ENCODE results near the gene RASSF5.

RASSF5 gene

DNA sequence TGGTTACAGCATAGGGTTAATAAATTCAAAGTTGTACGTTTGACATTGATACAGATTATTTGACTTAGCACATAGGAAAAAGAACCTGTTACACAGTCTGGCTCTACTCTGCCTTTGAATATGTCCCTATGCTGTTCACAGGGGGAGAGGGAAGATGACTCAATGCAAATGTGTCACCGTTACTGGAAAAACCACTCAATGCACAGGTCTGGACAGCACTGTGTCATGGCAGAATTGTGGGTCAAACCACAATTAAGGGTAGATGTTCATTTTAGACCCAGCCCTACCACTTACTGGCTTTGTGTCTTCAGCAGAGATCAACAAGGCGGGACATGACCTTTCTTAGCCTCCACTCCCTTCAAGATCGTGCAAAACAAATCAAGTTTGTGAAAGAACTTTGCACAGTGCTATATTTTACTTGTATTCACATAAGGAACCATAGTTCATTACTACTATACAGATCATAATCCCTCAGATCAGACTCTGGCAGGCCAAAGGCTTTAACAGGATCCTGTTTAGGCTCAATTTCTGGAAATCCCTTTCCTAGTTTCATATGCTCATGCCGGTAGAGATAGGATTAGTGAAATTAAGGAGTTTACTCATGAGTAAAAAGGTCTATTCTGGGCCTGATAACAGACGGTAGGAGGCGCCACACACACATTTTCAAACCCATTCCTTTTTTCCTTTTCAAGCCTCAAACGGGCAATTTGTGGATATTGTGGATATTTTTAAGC, 82.9 kb downstream of the RASSF5 start:
- peak; percentile 96 for DNase-seq (ENCODE audit: low read depth)
- TF ChIP-seq, protein P1, sequence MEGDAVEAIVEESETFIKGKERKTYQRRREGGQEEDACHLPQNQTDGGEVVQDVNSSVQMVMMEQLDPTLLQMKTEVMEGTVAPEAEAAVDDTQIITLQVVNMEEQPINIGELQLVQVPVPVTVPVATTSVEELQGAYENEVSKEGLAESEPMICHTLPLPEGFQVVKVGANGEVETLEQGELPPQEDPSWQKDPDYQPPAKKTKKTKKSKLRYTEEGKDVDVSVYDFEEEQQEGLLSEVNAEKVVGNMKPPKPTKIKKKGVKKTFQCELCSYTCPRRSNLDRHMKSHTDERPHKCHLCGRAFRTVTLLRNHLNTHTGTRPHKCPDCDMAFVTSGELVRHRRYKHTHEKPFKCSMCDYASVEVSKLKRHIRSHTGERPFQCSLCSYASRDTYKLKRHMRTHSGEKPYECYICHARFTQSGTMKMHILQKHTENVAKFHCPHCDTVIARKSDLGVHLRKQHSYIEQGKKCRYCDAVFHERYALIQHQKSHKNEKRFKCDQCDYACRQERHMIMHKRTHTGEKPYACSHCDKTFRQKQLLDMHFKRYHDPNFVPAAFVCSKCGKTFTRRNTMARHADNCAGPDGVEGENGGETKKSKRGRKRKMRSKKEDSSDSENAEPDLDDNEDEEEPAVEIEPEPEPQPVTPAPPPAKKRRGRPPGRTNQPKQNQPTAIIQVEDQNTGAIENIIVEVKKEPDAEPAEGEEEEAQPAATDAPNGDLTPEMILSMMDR (IDR thresholded peaks at IDR 0.05; ENCODE audit: insufficient read depth, low read depth, low read length, missing control alignments), result peak; percentile 50
- H3K4me3 ChIP-seq (ENCODE audit: low read length), result no peak overlapping the region

DNA sequence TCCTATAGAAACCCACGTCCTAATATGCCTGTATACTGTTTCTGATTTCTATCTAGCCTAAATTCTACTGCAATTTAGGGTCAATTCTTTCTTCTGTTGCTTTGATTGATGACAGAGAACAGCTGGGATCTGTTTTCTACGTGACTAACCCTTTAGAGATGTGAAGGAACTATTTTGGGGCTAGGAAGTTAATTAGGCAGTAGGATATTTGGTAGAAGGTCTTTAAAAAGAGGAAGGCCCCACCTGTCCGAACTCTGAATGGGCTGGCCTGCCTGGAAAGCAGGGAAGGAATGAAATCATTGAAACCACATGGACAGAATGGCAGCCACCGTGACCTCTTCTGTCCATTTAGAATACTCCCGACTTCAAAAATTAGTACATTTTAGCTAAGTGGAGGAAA, 83.9 kb downstream of the RASSF5 start:
- TF ChIP-seq, protein P1 (IDR thresholded peaks at IDR 0.05; ENCODE audit: insufficient read depth, low read depth, low read length, missing control alignments), result no peak
- DNase-seq (ENCODE audit: low read depth), result no peak
- H3K4me3 ChIP-seq (ENCODE audit: low read length), result no peak overlapping the region

DNA sequence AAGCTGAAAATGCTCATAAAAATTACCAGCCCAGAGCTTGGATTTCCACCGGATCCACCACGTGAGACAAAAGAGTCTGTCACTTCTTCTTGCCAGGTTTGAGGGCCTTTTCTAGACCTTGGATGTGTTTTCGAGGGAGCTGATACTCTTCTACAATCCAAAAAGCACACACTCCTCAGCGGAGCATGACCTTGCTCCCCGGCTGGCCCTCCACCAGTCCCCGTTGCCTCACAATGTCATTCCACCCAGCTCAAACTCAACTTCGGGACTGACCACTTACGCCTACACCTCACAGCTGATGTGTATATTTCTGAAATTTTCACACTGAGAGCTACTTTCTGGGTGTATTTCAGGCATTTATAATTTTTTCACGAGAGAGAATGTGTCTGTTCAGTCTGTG, 84.4 kb downstream of the RASSF5 start:
- no peak overlapping the region for H3K4me3 ChIP-seq (ENCODE audit: low read length)
- TF ChIP-seq, protein P1 (IDR thresholded peaks at IDR 0.05; ENCODE audit: insufficient read depth, low read depth, low read length, missing control alignments), result no peak

DNA sequence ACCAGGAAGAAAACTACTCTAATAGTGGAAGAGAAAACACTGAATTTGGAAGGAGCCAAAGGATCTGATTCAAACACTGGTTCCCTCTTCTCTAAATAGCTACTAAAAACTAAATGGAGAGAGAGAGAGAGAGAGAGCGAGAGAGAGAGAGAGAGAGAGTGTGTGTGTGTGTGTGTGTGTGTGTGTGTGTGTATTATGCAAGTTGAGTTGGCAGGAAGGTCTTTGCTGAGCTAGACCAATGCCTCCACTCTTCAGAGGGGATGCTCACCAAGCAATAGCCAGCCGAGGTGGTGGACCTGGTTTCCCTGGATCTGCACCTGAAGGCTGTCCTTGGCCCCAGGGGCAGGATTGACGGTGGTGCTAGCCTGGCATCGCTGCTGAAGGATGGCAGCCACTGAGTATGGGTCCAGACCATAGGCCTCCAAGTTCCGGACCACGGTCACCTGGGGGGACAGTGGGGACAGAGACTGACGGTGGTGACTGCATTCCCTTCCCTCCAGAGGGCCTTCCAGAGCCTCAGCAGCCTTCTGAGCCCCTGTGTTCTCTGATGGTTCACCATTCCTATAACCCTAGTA, 86.1 kb downstream of the RASSF5 start:
- TF ChIP-seq, protein P1 (IDR thresholded peaks at IDR 0.05; ENCODE audit: insufficient read depth, low read depth, low read length, missing control alignments), result no peak
- H3K4me3 ChIP-seq (ENCODE audit: low read length), result no peak overlapping the region
- DNase-seq (ENCODE audit: low read depth), result no peak

More for the DNA sequence above, 84.4 kb downstream of the RASSF5 start:
- DNase-seq (ENCODE audit: low read depth), result no peak

DNA sequence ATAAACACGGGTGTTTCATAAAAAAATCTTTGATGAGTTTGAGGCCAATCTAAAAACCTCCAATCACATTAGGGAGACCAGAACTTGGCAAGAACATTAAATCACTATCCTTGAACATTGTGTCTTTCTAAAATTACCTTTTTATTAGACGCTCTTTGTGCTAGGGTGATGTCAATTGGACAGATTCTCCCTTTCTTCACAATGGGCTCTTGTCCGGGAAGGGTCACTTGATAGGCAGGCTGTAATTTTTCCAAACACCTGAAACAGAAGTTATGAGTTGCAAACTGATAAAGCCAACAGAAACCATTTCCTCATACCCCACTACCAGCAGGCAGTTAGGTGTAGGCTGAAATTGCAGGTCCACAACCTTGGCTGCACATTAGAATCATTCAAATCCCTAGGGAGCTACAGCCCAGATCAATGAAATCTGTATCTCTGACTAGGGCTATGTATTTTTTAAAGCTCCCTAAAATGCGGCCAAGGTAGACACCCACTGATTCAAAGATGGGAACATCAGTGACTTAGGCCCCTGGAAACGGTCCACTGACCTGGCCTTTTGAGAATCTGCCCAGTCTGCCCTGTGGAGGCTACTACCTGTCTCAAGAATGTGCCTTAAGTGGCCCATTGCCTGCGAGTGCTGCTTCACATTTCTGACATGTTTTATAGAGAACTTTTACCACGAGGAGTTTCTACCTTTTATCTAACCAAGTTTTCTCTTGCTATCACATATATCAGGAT, 88.4 kb downstream of the RASSF5 start:
- no peak for DNase-seq (ENCODE audit: low read depth)
- TF ChIP-seq, protein P1 (IDR thresholded peaks at IDR 0.05; ENCODE audit: insufficient read depth, low read depth, low read length, missing control alignments), result no peak
- H3K4me3 ChIP-seq (ENCODE audit: low read length), result no peak overlapping the region

DNA sequence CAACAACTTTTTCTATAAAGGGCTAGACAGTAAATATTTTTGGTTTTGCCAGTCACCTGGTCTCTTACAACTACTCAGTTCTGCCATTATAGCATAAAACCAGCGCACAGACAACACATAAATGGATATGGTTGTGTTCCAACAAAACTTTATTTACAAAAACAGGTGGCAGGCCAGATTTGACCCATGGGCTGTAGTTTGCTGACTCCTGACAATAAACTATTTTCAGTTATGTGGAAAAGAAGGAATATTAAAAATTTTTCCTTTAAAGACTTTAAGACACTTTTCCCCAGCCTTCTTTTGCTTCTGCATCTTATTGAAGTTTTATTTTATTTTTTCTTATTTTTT, 89.0 kb downstream of the RASSF5 start:
- TF ChIP-seq, protein P1 (IDR thresholded peaks at IDR 0.05; ENCODE audit: insufficient read depth, low read depth, low read length, missing control alignments), result no peak
- no peak for DNase-seq (ENCODE audit: low read depth)
- no peak overlapping the region for H3K4me3 ChIP-seq (ENCODE audit: low read length)

All from epithelial cell of esophagus (primary cell).